ENCODE measurements around the gene DLGAP1. TPM values are rescaled to one million over a fixed set of nuclear protein-coding genes. Genes with fewer than 3 reads are reported as not detected.

The DLGAP1 gene
- total RNA-seq, 4 donors from 2014 or later = 0.22 to 1.5 (median 0.56) TPM

DNA sequence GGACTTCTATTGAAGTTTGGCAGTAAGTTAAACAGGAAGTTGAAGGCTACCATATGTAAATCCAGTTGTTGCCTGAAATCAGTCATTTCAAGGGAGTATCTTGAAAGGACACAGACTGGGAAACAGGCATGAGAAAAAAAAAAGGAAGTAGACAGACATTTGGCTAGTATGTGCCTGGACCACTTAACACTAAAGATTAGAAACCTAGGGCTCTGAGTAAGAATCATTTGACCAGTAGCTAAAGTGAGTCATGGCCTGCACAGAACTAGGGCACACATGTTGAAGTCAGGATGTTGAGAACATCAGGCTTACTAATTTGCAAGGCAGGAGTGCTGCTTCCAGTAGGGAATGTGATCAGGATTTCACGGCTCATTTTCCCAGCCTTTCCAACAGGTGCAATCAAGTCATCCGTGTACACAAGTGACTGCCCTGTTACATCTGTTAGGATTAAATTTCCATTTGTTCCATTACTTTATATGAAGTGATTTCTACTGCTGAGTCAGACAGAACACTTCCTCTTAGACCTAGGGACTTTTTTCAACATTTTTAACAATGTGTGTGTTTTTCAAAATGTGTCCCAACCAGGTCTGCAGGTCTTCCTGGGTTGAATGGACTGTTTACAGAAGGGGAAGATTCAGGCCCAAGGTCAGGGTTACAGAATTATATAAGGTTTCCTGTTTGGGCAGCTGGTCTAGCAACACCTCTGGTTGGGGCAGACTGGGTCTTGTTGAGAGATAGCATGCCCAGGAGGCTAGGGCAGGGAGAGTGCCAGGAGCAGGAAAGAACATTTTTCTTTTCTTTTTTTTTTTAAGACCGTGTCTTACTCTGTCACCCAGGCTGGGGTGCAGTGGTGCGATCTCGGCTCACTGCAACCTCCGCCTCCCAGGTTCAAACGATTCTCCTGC lies 859.5 kb downstream of the DLGAP1 start:
- H3K36me3 ChIP-seq = no peaks in the 10 kb centered on the region
- 52 to 58% methylated on average over 6 to 7 of the region's 7 CpGs for WGBS, 2 donors (ENCODE audit: low coverage in 1 of 2)
- TF ChIP-seq POLR2AphosphoS5 (IDR thresholded peaks at IDR 0.05) = peak; percentile 97
- TF ChIP-seq, protein P1, sequence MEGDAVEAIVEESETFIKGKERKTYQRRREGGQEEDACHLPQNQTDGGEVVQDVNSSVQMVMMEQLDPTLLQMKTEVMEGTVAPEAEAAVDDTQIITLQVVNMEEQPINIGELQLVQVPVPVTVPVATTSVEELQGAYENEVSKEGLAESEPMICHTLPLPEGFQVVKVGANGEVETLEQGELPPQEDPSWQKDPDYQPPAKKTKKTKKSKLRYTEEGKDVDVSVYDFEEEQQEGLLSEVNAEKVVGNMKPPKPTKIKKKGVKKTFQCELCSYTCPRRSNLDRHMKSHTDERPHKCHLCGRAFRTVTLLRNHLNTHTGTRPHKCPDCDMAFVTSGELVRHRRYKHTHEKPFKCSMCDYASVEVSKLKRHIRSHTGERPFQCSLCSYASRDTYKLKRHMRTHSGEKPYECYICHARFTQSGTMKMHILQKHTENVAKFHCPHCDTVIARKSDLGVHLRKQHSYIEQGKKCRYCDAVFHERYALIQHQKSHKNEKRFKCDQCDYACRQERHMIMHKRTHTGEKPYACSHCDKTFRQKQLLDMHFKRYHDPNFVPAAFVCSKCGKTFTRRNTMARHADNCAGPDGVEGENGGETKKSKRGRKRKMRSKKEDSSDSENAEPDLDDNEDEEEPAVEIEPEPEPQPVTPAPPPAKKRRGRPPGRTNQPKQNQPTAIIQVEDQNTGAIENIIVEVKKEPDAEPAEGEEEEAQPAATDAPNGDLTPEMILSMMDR (IDR thresholded peaks at IDR 0.05) = no peak
- TF ChIP-seq EP300 (IDR thresholded peaks at IDR 0.05) = no peak
- no peak for TF ChIP-seq POLR2A (IDR thresholded peaks at IDR 0.05)
- peak; percentile 67 for ATAC-seq
- H3K4me1 ChIP-seq = peaks cover 4 to 54% (median 38%) of the 10 kb centered on the region in 3 donors
- no peaks in the 10 kb centered on the region for H3K9me3 ChIP-seq
- no peaks in the 10 kb centered on the region for H3K27me3 ChIP-seq
- peak overlapping the region; percentile 90 to 99 (median 95) for H3K27ac ChIP-seq
- H3K4me3 ChIP-seq = peak overlapping the region in 1 of 2 donors; percentile 48

DNA sequence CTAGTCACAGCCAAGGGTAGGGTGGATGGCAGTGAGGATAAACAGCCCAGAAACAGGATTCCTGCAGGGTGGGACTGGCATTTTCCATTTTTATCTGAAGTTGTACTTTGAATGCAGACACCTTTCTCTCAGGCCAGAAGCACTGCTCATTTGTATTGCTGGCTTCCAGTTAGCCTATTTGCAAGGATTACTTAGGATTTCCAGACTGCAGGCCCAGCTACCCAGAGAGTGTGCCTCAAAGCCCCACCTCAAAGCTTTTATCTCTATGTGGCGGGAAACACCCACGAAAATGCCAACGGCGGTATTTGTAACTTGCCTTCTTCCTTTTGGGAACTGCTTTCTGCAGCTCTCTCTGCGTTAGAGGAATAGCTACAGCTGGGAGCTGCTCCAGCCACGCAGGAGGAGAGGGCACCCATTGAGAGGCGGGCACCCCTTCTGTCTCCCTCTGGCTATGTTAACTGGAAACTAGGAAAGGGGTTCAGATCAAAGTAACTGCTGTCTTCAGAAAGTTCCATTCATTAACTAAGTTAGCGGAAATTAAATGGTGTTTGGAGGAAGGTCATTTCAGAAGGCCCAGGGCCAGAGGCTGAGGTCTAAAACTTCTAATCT lies 860.2 kb downstream of the DLGAP1 start:
- Histone ChIP-seq H3K27me3 (no peaks in the 10 kb centered on the region), H3K36me3 (no peaks in the 10 kb centered on the region), H3K4me3 (peak overlapping the region; percentile 48 to 74), H3K27ac (peak overlapping the region; percentile 90 to 99 (median 95)), H3K4me1 (peaks cover 4 to 54% (median 38%) of the 10 kb centered on the region in 3 donors), H3K9me3 (no peaks in the 10 kb centered on the region)
- TF ChIP-seq EP300 (IDR thresholded peaks at IDR 0.05) (no peak), POLR2AphosphoS5 (IDR thresholded peaks at IDR 0.05) (peak; percentile 29)
- TF ChIP-seq, protein P1 (IDR thresholded peaks at IDR 0.05) = no peak
- 7 to 16% methylated on average over 2 to 5 of the region's 8 CpGs for WGBS, 2 donors (ENCODE audit: low coverage in 1 of 2)
- no peak for ATAC-seq

DNA sequence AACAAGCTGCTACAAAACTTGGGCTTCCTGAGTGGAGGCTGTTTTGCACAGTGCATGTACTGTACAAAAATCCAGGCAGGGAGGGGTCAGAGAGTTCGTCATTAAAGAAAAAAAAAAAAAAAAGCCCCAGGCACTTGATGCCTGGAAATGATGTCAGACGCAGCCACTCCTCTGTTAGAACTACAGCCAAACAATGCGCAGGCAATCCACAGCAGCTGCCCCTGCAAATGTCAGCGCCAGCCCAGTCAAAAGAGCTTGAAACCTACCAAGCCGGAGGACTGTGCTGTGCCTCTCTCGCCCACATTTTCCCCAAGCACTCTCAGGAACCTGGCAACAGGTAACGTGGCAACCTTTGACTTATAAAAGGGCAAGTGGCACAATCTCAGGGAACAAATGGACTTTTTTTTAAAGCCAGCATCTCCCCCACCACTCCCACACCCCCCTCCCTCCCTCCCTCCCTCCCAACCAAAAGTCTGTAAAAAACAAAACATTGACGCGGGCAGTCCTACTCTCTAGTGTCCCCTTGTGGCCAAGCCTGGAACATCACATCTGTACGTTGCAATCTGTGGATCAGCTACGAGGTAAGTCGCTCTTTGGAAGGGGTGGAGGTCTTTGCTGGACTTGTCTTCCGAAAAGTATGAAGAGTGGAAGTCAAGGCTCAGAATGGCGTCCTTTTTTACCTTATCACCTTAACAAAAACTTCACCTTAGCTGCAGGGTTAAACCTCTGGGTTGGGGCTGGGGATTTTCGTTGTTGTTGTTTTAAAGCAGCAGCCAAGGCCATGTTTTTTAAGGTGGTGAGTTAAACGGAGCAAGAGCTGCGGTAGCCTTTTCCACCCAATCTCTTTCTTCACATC lies 861.0 kb downstream of the DLGAP1 start:
- Histone ChIP-seq H3K27me3 (no peaks in the 10 kb centered on the region), H3K4me1 (peaks cover 4 to 54% (median 38%) of the 10 kb centered on the region in 3 donors), H3K27ac (peak overlapping the region; percentile 90 to 99 (median 95)), H3K9me3 (no peaks in the 10 kb centered on the region), H3K36me3 (no peaks in the 10 kb centered on the region), H3K4me3 (peak overlapping the region; percentile 48 to 74)
- WGBS, 2 donors (ENCODE audit: low coverage in 1 of 2) = 0% methylated on average over 17 of the region's 17 CpGs; no CpG with 5 or more reads in 1 of the 2 donors
- TF ChIP-seq, protein P1 (IDR thresholded peaks at IDR 0.05) = peak; percentile 91 to 96 (median 94)
- peak; percentile 90 for TF ChIP-seq POLR2AphosphoS5 (IDR thresholded peaks at IDR 0.05)
- TF ChIP-seq EP300 (IDR thresholded peaks at IDR 0.05) = no peak
- TF ChIP-seq POLR2A (IDR thresholded peaks at IDR 0.05) = peak in 1 of 2 donors; percentile 35
- peak; percentile 90 for ATAC-seq

DNA sequence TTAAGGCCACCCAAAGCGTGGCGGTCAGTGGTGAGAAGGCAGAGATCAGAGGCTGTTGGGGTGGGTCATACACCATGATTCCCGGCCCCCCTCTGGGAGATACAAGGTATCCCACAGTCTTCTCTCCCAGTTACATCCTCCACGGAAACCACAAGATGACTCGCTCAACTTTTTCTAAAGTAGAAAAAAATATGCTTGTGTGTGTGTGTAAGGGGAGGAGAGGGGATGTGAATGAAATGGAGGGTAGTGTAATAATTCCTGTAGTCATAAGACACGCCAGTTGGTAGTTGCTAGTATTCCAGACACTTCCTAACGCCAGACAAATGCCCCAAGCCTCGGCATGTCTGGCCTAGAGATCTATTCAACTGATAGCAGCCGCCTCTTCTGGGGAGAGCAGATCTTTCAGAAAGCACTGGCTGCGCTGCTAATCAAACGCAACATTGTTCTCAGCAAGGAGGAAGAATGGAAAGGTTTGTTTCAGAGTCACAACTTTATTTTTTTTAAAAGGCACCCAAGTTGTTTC lies 861.7 kb downstream of the DLGAP1 start:
- H3K9me3 ChIP-seq = no peaks in the 10 kb centered on the region
- ATAC-seq = peak; percentile 3
- H3K27me3 ChIP-seq = no peaks in the 10 kb centered on the region
- WGBS, 2 donors (ENCODE audit: low coverage in 1 of 2) = 5 to 28% methylated on average over 6 to 7 of the region's 11 CpGs
- H3K4me3 ChIP-seq = peak overlapping the region; percentile 48 to 74
- H3K36me3 ChIP-seq = no peaks in the 10 kb centered on the region
- H3K4me1 ChIP-seq = peaks cover 4 to 51% (median 38%) of the 10 kb centered on the region in 3 donors
- TF ChIP-seq EP300 (IDR thresholded peaks at IDR 0.05) (no peak), POLR2A (IDR thresholded peaks at IDR 0.05) (no peak), POLR2AphosphoS5 (IDR thresholded peaks at IDR 0.05) (no peak)
- TF ChIP-seq, protein P1 (IDR thresholded peaks at IDR 0.05) = no peak
- H3K27ac ChIP-seq = peak overlapping the region; percentile 90 to 99 (median 95)

All from gastroesophageal sphincter (tissue), 4 donors.